Endothelial cell of umbilical vein (primary cell): Measurements from ENCODE around the gene SSBP3. TPM values are rescaled to one million over a fixed set of nuclear protein-coding genes. Genes with fewer than 3 reads are reported as not detected.

Experiments
- BruUV-seq: library from RNA; stranded (reverse); fragments of 400-500 nt; replicated peaks from 2 replicates; lab custom pipeline; 2021; lab: Mats Ljungman, UMichigan
- CTCF ChIA-PET: fragments of 300-600, 350-600 bp; sonication (Branson Sonifier 250); formaldehyde crosslinking; loops from one replicate; lab custom pipeline; 2021; ENCODE audit warnings: antibody characterized with exemption, inconsistent platforms; lab: Charles Lee
- POLR2A ChIA-PET: fragments of 300-600, 350-600 bp; sonication (Branson Sonifier 250); formaldehyde crosslinking; loops from one replicate; lab custom pipeline; 2021; ENCODE audit warnings: antibody characterized with exemption, inconsistent platforms; lab: Charles Lee
- DNase-seq: peaks from one replicate; pipeline ENCODE4 v3.0.0-alpha.2; 2011; ENCODE audit warnings: low read depth, low spot score
- FAIRE-seq: peaks from 2 replicates; lab custom pipeline; 2011; peaks lifted over from hg19 to GRCh38; lab: Jason Lieb, UNC
- H2AFZ ChIP-seq: 2 replicates; pipeline ENCODE4 v1.6.0; 2012; ENCODE audit warnings: low read depth, low read length, control low read depth, inconsistent platforms
- H3K27ac ChIP-seq: 2 replicates; pipeline ENCODE4 v1.5.1; 2011; ENCODE audit warnings: low read depth, mild to moderate bottlenecking, control low read depth, low read length, moderate library complexity; ENCODE audit not compliant: insufficient read depth
- H3K27me3 ChIP-seq, 2 experiments: 2 replicates each; pipeline versions ENCODE4 v1.6.0 to v1.6.1; 2011; ENCODE audit warnings: low read length in 2 of 2, mixed read lengths in 1 of 2; ENCODE audit not compliant: control insufficient read depth in 2 of 2, insufficient read depth in 2 of 2
- H3K36me3 ChIP-seq, 2 experiments: 2 replicates in 1 of 2; 3 replicates in 1 of 2; pipeline ENCODE4 v1.5.1; 2011; ENCODE audit warnings: low read length in 2 of 2, mild to moderate bottlenecking in 1 of 2, moderate library complexity in 1 of 2; ENCODE audit not compliant: control insufficient read depth in 2 of 2, insufficient read depth in 2 of 2; ENCODE audit errors: extremely low read depth in 1 of 2
- H3K4me1 ChIP-seq: 3 replicates; pipeline ENCODE4 v1.5.1; 2011; ENCODE audit warnings: mild to moderate bottlenecking, low read length; ENCODE audit not compliant: control insufficient read depth, insufficient read depth; ENCODE audit errors: extremely low read depth
- H3K4me2 ChIP-seq: 2 replicates; pipeline ENCODE4 v1.6.1; 2011; ENCODE audit warnings: low read length, control low read depth, mixed read lengths; ENCODE audit not compliant: insufficient read depth
- H3K4me3 ChIP-seq, 3 experiments: fragments of 200-600 bp in 1 of 3; sonication (generic), shearing (Covaris generic) in 1 of 3; replicated peaks in 1 of 3; 2 replicates each; pipeline ENCODE4 v1.5.1; 2011 to 2016; ENCODE audit warnings: control low read depth in 3 of 3, low read length in 3 of 3, mild to moderate bottlenecking in 2 of 3, inconsistent platforms in 1 of 3, low read depth in 1 of 3, moderate library complexity in 1 of 3; ENCODE audit not compliant: insufficient read depth in 1 of 3
- H3K79me2 ChIP-seq: 2 replicates; pipeline ENCODE4 v1.6.0; 2012; ENCODE audit warnings: low read length, inconsistent platforms; ENCODE audit not compliant: control insufficient read depth, insufficient read depth
- H3K9ac ChIP-seq: replicated peaks from 2 replicates; pipeline ENCODE3; 2011; ENCODE audit warnings: low read length, control low read depth; ENCODE audit not compliant: insufficient read depth; ENCODE audit errors: extremely low read depth
- H3K9me1 ChIP-seq: replicated peaks from 3 replicates; pipeline ENCODE4 v1.6.0; 2011; ENCODE audit warnings: mild to moderate bottlenecking, low read length; ENCODE audit not compliant: control insufficient read depth, insufficient read depth; ENCODE audit errors: extremely low read depth
- H3K9me3 ChIP-seq: replicated peaks from 2 replicates; pipeline ENCODE4 v1.5.1; 2012; ENCODE audit warnings: low read length, inconsistent platforms; ENCODE audit not compliant: control insufficient read depth, insufficient read depth
- H4K20me1 ChIP-seq: replicated peaks from 2 replicates; pipeline ENCODE3; 2011; ENCODE audit warnings: mild to moderate bottlenecking, low read length; ENCODE audit not compliant: control insufficient read depth, insufficient read depth; ENCODE audit errors: extremely low read depth
- CTCF ChIP-seq, 2 donors: IDR thresholded peaks; 1 replicate in 1 of 2; 2 replicates in 1 of 2; pipeline ENCODE4 v1.5.1; 2011; ENCODE audit warnings: low read length in 2 of 2, mild to moderate bottlenecking in 2 of 2, moderate library complexity in 2 of 2, control low read depth in 1 of 2, inconsistent platforms in 1 of 2, low read depth in 1 of 2; ENCODE audit not compliant: insufficient read depth in 1 of 2; ENCODE audit errors: extremely low read depth in 1 of 2
- EZH2 ChIP-seq: IDR thresholded peaks from 2 replicates; pipeline ENCODE4 v1.6.1; 2012; ENCODE audit warnings: borderline replicate concordance, low read depth, mild to moderate bottlenecking, moderate library complexity, low read length, inconsistent platforms; ENCODE audit not compliant: severe bottlenecking
- FOS ChIP-seq: IDR thresholded peaks from 2 replicates; pipeline ENCODE4 v1.6.1; 2011; ENCODE audit warnings: mild to moderate bottlenecking, low read length, moderate library complexity, borderline replicate concordance; ENCODE audit not compliant: insufficient read depth
- GATA2 ChIP-seq: IDR thresholded peaks from 2 replicates; pipeline ENCODE4 v1.7.0; 2011; ENCODE audit warnings: low read depth, mild to moderate bottlenecking, moderate library complexity, mixed read lengths, low read length; ENCODE audit not compliant: insufficient read length, insufficient read depth
- JUN ChIP-seq: IDR thresholded peaks from 2 replicates; pipeline ENCODE4 v1.6.1; 2011; ENCODE audit warnings: borderline replicate concordance, low read depth; ENCODE audit not compliant: insufficient read length, insufficient read depth
- MAX ChIP-seq: IDR thresholded peaks from 2 replicates; pipeline ENCODE4 v1.6.1; 2011; ENCODE audit not compliant: insufficient read depth, insufficient read length
- MYC ChIP-seq: IDR thresholded peaks from one replicate; pipeline ENCODE4 v1.6.1; 2011; ENCODE audit warnings: mild to moderate bottlenecking, low read depth, low read length
- POLR2A ChIP-seq: IDR thresholded peaks from 2 replicates; pipeline ENCODE4 v1.6.1; 2012; ENCODE audit warnings: low read depth, mild to moderate bottlenecking, control low read depth, low read length
- POLR2AphosphoS5 ChIP-seq: IDR thresholded peaks from 2 replicates; pipeline ENCODE4 v1.6.1; 2012; ENCODE audit warnings: low read depth, mild to moderate bottlenecking, control low read depth, low read length, moderate library complexity; ENCODE audit not compliant: insufficient read depth
- dilution Hi-C: fragments of 300-500 bp; cut with MboI; formaldehyde crosslinking; loops from one replicate; pipeline ENCODE4 v1.15.0; 2019; ENCODE audit warnings: low sequenced_read_pairs; ENCODE audit not compliant: extremely low pct_ligation_motif_present
- intact Hi-C: fragments of 100-400 bp; cut with micrococcal nuclease; formaldehyde crosslinking; loops from one replicate; pipeline ENCODE4 v1.10.0; 2022
- polyA plus RNA-seq, 4 experiments: library from polyadenylated mRNA; depleted of rRNA in 3 of 4; stranded (reverse) in 3 of 4; unstranded in 1 of 4; fragments of >200 nt; gene quantifications; 2 replicates each; pipeline versions ENCODE4 v1.2.1 to v1.2.3, GENCODE V29; 2011 to 2012; ENCODE audit warnings: missing spikeins in 1 of 4
- total RNA-seq: library from RNA; stranded (reverse); gene quantifications from 2 replicates; pipeline ENCODE4 v1.2.3, GENCODE V29; 2021

Gene SSBP3
- total and polyA plus RNA-seq, 2 donors (not counting 3 experiments of a cell fraction or from before 2014, with no cell fraction given), result 44.9 to 59.4 TPM

GRCh38 chr1:54312796-54313316 is 93.3 kb downstream of the SSBP3 start:
- dilution Hi-C loops, result no loop called here
- Histone ChIP-seq H3K4me2 (peak overlapping the region; percentile 40), H3K36me3 (no peaks in the 10 kb centered on the region), H3K79me2 (peaks cover 30% of the 10 kb centered on the region), H3K4me1 (peaks cover 14% of the 10 kb centered on the region), H3K9me1 (no peaks in the 10 kb centered on the region), H4K20me1 (no peaks in the 10 kb centered on the region), H3K27me3 (no peaks in the 10 kb centered on the region), H3K4me3 (no peak overlapping the region), H3K27ac (peak overlapping the region; percentile 59), H2AFZ (peak overlapping the region; percentile 28), H3K9ac (peak overlapping the region; percentile 24), H3K9me3 (no peaks in the 10 kb centered on the region)
- BruUV-seq, result no TSS peak
- intact Hi-C loops, result loop anchor here (1.0 kb wide), 1 partner anchor 22 kb away; no protein-coding TSS in a partner anchor
- FAIRE-seq, result peak; percentile 97
- POLR2A ChIA-PET, result interaction anchor here (0.6 to 1.3 kb wide), 8 partner anchors 11 to 176 kb away, joined by 3 to 10 read pairs (median 4); partner anchors contain the start of gene SSBP3
- CTCF ChIA-PET, result interaction anchor here (0.6 to 4.1 kb wide), 19 partner anchors 12 to 419 kb away, joined by 3 to 41 read pairs (median 5); partner anchors contain the start of gene SSBP3
- DNase-seq, result peak; percentile 86
- peak; percentile 66 for TF ChIP-seq MAX
- no peak for TF ChIP-seq FOS
- no peak for TF ChIP-seq POLR2A
- TF ChIP-seq EZH2, result no peak

GRCh38 chr1:54311506-54311905 is 94.7 kb downstream of the SSBP3 start:
- no peak for DNase-seq
- no peak overlapping the region for H3K4me3 ChIP-seq
- no peak overlapping the region for H3K27ac ChIP-seq
- no TSS peak for BruUV-seq
- TF ChIP-seq EZH2 (no peak), JUN (no peak), MYC (no peak), POLR2A (no peak), CTCF (IDR thresholded peaks at IDR 0.05; ENCODE audit: extremely low read depth in 1 of 2, insufficient read depth in 1 of 2, low read depth in 1 of 2, low read length in 2 of 2) (no peak), FOS (no peak), MAX (no peak), GATA2 (no peak), POLR2AphosphoS5 (no peak)
- H3K36me3 ChIP-seq, result no peaks in the 10 kb centered on the region
- FAIRE-seq, result no peak
- peaks cover 12% of the 10 kb centered on the region for H3K4me1 ChIP-seq
- no peaks in the 10 kb centered on the region for H3K9me1 ChIP-seq
- CTCF ChIA-PET, result interaction anchor here (0.8 to 4.1 kb wide), 13 partner anchors 9 to 178 kb away, joined by 3 to 41 read pairs (median 4); partner anchors contain the start of gene SSBP3
- no peak overlapping the region for H3K4me2 ChIP-seq
- no peaks in the 10 kb centered on the region for H3K27me3 ChIP-seq
- no peaks in the 10 kb centered on the region for H4K20me1 ChIP-seq
- H2AFZ ChIP-seq, result no peak overlapping the region
- no peak overlapping the region for H3K9ac ChIP-seq
- no peaks in the 10 kb centered on the region for H3K9me3 ChIP-seq
- dilution Hi-C loops (no loop called here), intact Hi-C loops (loop anchor here (1.0 kb wide), 4 partner anchors 45 to 190 kb away; no protein-coding TSS in a partner anchor)
- POLR2A ChIA-PET, result interaction anchor here (1.3 kb wide), 1 partner anchor 12 kb away, joined by 4 read pairs; no protein-coding TSS in a partner anchor
- peaks cover 36% of the 10 kb centered on the region for H3K79me2 ChIP-seq
